ENCODE measurements around the gene APOC3. TPM values are rescaled to one million over a fixed set of nuclear protein-coding genes. Genes with fewer than 3 reads are reported as not detected.

APOC3 gene
- total and polyA plus RNA-seq, 2 of the 4 experiments (the other 2 are of a cell fraction): not detected

- TF ChIP-seq MAZ (IDR thresholded peaks at IDR 0.05; ENCODE audit: borderline replicate concordance, low read depth, low read length): no peak
- no peak for TF ChIP-seq FOS (IDR thresholded peaks at IDR 0.05; ENCODE audit: low read depth, low read length)
- TF ChIP-seq CHD1 (IDR thresholded peaks at IDR 0.05; ENCODE audit: low read depth, low read length): no peak
- TF ChIP-seq RFX5 (IDR thresholded peaks at IDR 0.05; ENCODE audit: low read depth, low read length): no peak
- TF ChIP-seq MAFK (IDR thresholded peaks at IDR 0.05; ENCODE audit: low read depth, low read length): no peak
Measured at GRCh38 chr11:116791813-116792143, 37.9 kb upstream of the APOC3 start, which contains the start of gene APOA5 (continued).

- peaks cover 10% of the 10 kb centered on the region for H3K9me1 ChIP-seq (ENCODE audit: insufficient read depth, low read length)
- in situ Hi-C loops (cut with MboI; ENCODE audit: low sequenced_read_pairs): loop anchor here (5.0 kb wide), 1 partner anchor 310 kb away; no protein-coding TSS in a partner anchor
- no peak overlapping the region for H2BK15ac ChIP-seq (ENCODE audit: low read depth, low read length)
- H2BK5ac ChIP-seq (ENCODE audit: low read depth, low read length, poor library complexity, severe bottlenecking): no peak overlapping the region
- no peak overlapping the region for H3K27ac ChIP-seq (ENCODE audit: insufficient read depth, low read length)
- intact Hi-C loops (cut with micrococcal nuclease): loop anchor here (5.0 kb wide), 1 partner anchor 80 kb away; no protein-coding TSS in a partner anchor
- H3K14ac ChIP-seq (replicated peaks; ENCODE audit: low read depth, low read length): no peak overlapping the region
- H4K5ac ChIP-seq (ENCODE audit: low read depth, low read length): no peak overlapping the region
- no peak overlapping the region for H3K4me2 ChIP-seq (ENCODE audit: low read depth, low read length)
- H3K27me3 ChIP-seq (ENCODE audit: control insufficient read depth, insufficient read depth, low read length): no peaks in the 10 kb centered on the region
- H3K4me1 ChIP-seq (ENCODE audit: control insufficient read depth, insufficient read depth, low read length): peaks cover 4% of the 10 kb centered on the region
- ATAC-seq (ENCODE audit: low read depth) (no peak), DNase-seq (no peak)
- no peaks in the 10 kb centered on the region for H3K9me3 ChIP-seq (ENCODE audit: control insufficient read depth, insufficient read depth, low read length)
- peak overlapping the region; percentile 40; the same call in 1 of the 2 replicates for H2AK5ac ChIP-seq (ENCODE audit: low read depth, low read length)
- no peak overlapping the region for H3K23ac ChIP-seq (ENCODE audit: low read depth, low read length)
- WGBS, 2 experiments (ENCODE audit: extremely low coverage in 2 of 2, insufficient read length in 1 of 2): 60% methylated on average over 1 of the region's 8 CpGs; no CpG with 5 or more reads in 1 of the 2 experiments
- BruUV-seq (replicated peaks): no TSS peak
- H2BK120ac ChIP-seq (ENCODE audit: low read depth, low read length): no peak overlapping the region
- dilution Hi-C loops (cut with HindIII; ENCODE audit: low sequenced_read_pairs, unreplicated experiment): no loop called here
- H3K79me1 ChIP-seq (ENCODE audit: low read depth in 1 of 2, low read length in 2 of 2): peaks cover 5 to 14% of the 10 kb centered on the region in 2 experiments; a peak in 3 of 4 replicates
- no peaks in the 10 kb centered on the region for H4K20me1 ChIP-seq (ENCODE audit: insufficient read depth, low read length)
- no peak overlapping the region for H3K56ac ChIP-seq (ENCODE audit: extremely low read depth, insufficient read depth, low read length)
- H3K18ac ChIP-seq (ENCODE audit: low read depth, low read length): no peak overlapping the region
- no peak overlapping the region for H4K8ac ChIP-seq (ENCODE audit: low read depth in 2 of 2, low read length in 2 of 2)
- H3K36me3 ChIP-seq (ENCODE audit: control insufficient read depth, insufficient read depth, low read length): no peaks in the 10 kb centered on the region
- no peak overlapping the region for H3K4me3 ChIP-seq (ENCODE audit: insufficient read depth, low read depth, low read length)
- no peak overlapping the region for H2AK9ac ChIP-seq (replicated peaks; ENCODE audit: low read depth, low read length, poor library complexity)
- no peak overlapping the region for H2BK20ac ChIP-seq (ENCODE audit: low read depth, low read length)
- H4K91ac ChIP-seq (ENCODE audit: insufficient read depth, low read depth, low read length): no peak overlapping the region
- ChIA-PET CTCF (interaction anchor here (1.6 to 2.3 kb wide), 4 partner anchors 9 to 314 kb away, joined by 5 to 30 read pairs (median 12); no protein-coding TSS in a partner anchor), POLR2A (ENCODE audit: unreplicated experiment) (no interaction called here)
- H3K4ac ChIP-seq (ENCODE audit: low read depth, low read length): no peak overlapping the region
- peak overlapping the region; percentile 16 for H2AFZ ChIP-seq (replicated peaks; ENCODE audit: low read length, poor library complexity)
- H3K9ac ChIP-seq (ENCODE audit: low read depth, low read length): no peak overlapping the region
- no peak for TF ChIP-seq POLR2A (IDR thresholded peaks at IDR 0.05; ENCODE audit: low read depth, low read length)
- TF ChIP-seq CEBPB (IDR thresholded peaks at IDR 0.05; ENCODE audit: low read depth, low read length): no peak
- TF ChIP-seq, protein P1, sequence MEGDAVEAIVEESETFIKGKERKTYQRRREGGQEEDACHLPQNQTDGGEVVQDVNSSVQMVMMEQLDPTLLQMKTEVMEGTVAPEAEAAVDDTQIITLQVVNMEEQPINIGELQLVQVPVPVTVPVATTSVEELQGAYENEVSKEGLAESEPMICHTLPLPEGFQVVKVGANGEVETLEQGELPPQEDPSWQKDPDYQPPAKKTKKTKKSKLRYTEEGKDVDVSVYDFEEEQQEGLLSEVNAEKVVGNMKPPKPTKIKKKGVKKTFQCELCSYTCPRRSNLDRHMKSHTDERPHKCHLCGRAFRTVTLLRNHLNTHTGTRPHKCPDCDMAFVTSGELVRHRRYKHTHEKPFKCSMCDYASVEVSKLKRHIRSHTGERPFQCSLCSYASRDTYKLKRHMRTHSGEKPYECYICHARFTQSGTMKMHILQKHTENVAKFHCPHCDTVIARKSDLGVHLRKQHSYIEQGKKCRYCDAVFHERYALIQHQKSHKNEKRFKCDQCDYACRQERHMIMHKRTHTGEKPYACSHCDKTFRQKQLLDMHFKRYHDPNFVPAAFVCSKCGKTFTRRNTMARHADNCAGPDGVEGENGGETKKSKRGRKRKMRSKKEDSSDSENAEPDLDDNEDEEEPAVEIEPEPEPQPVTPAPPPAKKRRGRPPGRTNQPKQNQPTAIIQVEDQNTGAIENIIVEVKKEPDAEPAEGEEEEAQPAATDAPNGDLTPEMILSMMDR (conservative IDR thresholded peaks at IDR 0.05; ENCODE audit: low read depth, low read length): no peak
- TF ChIP-seq MAZ (IDR thresholded peaks at IDR 0.05; ENCODE audit: borderline replicate concordance, low read depth, low read length): no peak
- TF ChIP-seq BHLHE40 (IDR thresholded peaks at IDR 0.05; ENCODE audit: low read depth, low read length): no peak
- TF ChIP-seq RFX5 (IDR thresholded peaks at IDR 0.05; ENCODE audit: low read depth, low read length): no peak
- no peak for TF ChIP-seq CHD1 (IDR thresholded peaks at IDR 0.05; ENCODE audit: low read depth, low read length)
- TF ChIP-seq RCOR1 (IDR thresholded peaks at IDR 0.05; ENCODE audit: insufficient replicate concordance, low read length): no peak
- TF ChIP-seq, protein P2, sequence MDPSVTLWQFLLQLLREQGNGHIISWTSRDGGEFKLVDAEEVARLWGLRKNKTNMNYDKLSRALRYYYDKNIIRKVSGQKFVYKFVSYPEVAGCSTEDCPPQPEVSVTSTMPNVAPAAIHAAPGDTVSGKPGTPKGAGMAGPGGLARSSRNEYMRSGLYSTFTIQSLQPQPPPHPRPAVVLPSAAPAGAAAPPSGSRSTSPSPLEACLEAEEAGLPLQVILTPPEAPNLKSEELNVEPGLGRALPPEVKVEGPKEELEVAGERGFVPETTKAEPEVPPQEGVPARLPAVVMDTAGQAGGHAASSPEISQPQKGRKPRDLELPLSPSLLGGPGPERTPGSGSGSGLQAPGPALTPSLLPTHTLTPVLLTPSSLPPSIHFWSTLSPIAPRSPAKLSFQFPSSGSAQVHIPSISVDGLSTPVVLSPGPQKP (IDR thresholded peaks at IDR 0.05; ENCODE audit: borderline replicate concordance, low read depth, low read length): no peak
- TF ChIP-seq RAD21 (IDR thresholded peaks at IDR 0.05; ENCODE audit: low read length): no peak
- no peak for TF ChIP-seq MXI1 (IDR thresholded peaks at IDR 0.05; ENCODE audit: borderline replicate concordance, low read depth, low read length)
- TF ChIP-seq NFE2L2 (IDR thresholded peaks at IDR 0.05; ENCODE audit: low read depth, low read length): no peak
- TF ChIP-seq MAFK (IDR thresholded peaks at IDR 0.05; ENCODE audit: low read depth, low read length): no peak
Measured at GRCh38 chr11:116792144-116792868, 37.4 kb upstream of the APOC3 start.
